Mucosa of rectum (tissue), 2 donors: Measurements from ENCODE around the gene SH2B3.

Experiments used
- H3K27ac ChIP-seq, 2 donors: one replicate each; pipeline ENCODE4 v1.7.0; 2013; ENCODE audit warnings: inconsistent platforms in 2 of 2, low read depth in 2 of 2, low read length in 2 of 2
- H3K27me3 ChIP-seq, 2 donors: one replicate each; pipeline ENCODE4 v1.7.0; 2013; ENCODE audit warnings: low read length in 2 of 2; ENCODE audit not compliant: control insufficient read depth in 2 of 2, insufficient read depth in 2 of 2
- H3K36me3 ChIP-seq, 2 donors: one replicate each; pipeline ENCODE4 v1.7.0; 2013; ENCODE audit warnings: low read length in 2 of 2; ENCODE audit not compliant: control insufficient read depth in 2 of 2, insufficient read depth in 2 of 2
- H3K4me1 ChIP-seq, 2 donors: one replicate each; pipeline ENCODE4 v1.7.0; 2013; ENCODE audit warnings: low read length in 2 of 2, mild to moderate bottlenecking in 1 of 2; ENCODE audit not compliant: control insufficient read depth in 2 of 2, insufficient read depth in 2 of 2
- H3K4me3 ChIP-seq, 2 donors: one replicate each; pipeline ENCODE4 v1.7.0; 2013; ENCODE audit warnings: low read length in 2 of 2
- H3K9ac ChIP-seq, 2 donors: one replicate each; pipeline ENCODE4 v1.7.0; 2013; ENCODE audit warnings: low read length in 2 of 2, low read depth in 1 of 2, mild to moderate bottlenecking in 1 of 2
- H3K9me3 ChIP-seq, 2 donors: one replicate each; pipeline ENCODE4 v1.7.0; 2013; ENCODE audit warnings: low read length in 2 of 2; ENCODE audit not compliant: control insufficient read depth in 2 of 2
- donor health status: healthy.
- donor health status: Normal muscosa, but diverticular disease.

Gene SH2B3

GRCh38 chr12:111405859-111406473, at the start of gene SH2B3:
Gene SH2B3, plus strand, starts transcription at chr12:111405923. Its CDS starts 12,223 bp downstream, at chr12:111418146.
- no peaks in the 10 kb centered on the region for H3K27me3 ChIP-seq
- H3K36me3 ChIP-seq, result no peaks in the 10 kb centered on the region
- peak within 1 kb of the TSS; percentile 81 to 82 for H3K9ac ChIP-seq
- H3K4me3 ChIP-seq, result peak within 1 kb of the TSS; percentile 71 to 80
- H3K27ac ChIP-seq, result peak within 1 kb of the TSS; percentile 77 to 87
- H3K4me1 ChIP-seq, result peaks cover 44 to 57% of the 10 kb centered on the region in 2 donors
- H3K9me3 ChIP-seq, result no peaks in the 10 kb centered on the region

DNA sequence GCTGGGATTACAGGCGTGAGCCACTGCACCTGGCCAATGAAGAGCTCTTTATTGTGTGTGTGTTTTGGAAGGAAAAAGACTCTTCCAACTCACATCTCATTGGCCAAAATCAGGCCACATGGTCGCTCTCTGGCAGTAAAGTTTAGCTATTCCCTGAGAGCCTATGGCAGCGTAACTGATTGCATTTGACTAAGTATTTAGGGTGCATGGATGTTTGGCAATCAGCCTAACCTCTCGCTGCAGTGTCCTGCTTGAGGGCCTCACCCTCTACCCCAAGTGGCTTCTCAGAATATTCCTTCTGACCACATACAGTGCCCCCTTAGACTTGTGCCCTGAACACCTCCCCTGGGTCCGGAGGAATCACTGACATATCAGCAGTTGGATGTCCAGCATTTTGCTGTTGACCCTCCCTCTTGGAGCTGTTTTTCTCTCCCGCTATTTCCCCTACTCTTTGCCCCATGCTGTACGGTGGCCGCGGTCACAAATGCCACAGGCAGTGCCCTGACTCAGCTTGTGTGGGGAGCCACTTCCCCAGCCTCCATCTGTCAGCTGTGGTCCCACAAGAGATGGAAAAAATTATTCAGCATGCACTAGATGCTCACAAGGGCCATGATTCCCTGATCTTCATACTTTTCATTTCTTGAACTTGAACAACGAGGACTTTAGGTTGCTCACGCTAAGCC, 46.4 kb upstream of the SH2B3 start:
- no peaks in the 10 kb centered on the region for H3K4me1 ChIP-seq
- peaks cover 10 to 11% of the 10 kb centered on the region in 2 donors for H3K36me3 ChIP-seq
- H3K27me3 ChIP-seq, result no peaks in the 10 kb centered on the region
- H3K9ac ChIP-seq, result no peak overlapping the region
- H3K9me3 ChIP-seq, result no peaks in the 10 kb centered on the region
- no peak overlapping the region for H3K4me3 ChIP-seq
- H3K27ac ChIP-seq, result no peak overlapping the region

- no peak overlapping the region for H3K9ac ChIP-seq
- H3K9me3 ChIP-seq, result no peaks in the 10 kb centered on the region
- H3K4me1 ChIP-seq, result no peaks in the 10 kb centered on the region
- H3K27ac ChIP-seq, result no peak overlapping the region
- no peaks in the 10 kb centered on the region for H3K27me3 ChIP-seq
- no peak overlapping the region for H3K4me3 ChIP-seq
- H3K36me3 ChIP-seq, result peaks cover 11 to 12% of the 10 kb centered on the region in 2 donors
Measured at GRCh38 chr12:111359914-111360276, 45.8 kb upstream of the SH2B3 start.

DNA sequence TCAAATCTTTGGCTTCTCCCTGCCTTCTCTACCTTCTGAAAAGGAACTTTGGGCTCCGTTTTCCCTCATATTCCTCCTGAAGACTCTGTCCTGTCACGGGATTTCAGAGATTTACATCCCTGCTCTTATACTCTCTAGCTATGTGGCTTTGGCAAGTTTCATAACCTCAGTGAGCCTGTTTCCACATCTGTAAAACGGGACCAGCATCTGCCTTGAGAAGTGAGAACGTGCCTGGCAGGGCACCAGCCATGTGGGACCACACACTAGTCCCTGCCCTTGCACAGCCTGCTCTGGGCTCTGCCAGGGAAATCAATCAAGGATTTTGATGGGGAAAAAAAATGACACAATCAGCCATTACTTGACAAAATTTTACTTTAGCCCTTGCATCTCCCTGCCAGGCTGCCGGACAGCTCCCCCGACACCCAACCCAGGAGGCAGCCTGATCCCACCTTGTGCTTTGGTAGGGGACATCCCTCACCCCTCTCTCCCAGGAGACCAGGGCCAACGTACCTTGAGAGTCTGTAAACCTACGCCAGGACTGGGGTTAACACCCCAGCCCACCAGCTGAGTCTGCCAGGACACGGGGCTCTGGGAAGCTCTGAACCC, 45.3 kb upstream of the SH2B3 start:
- H3K9ac ChIP-seq, result no peak overlapping the region
- H3K36me3 ChIP-seq, result peaks cover 15% of the 10 kb centered on the region in 2 donors
- H3K27me3 ChIP-seq, result no peaks in the 10 kb centered on the region
- no peaks in the 10 kb centered on the region for H3K4me1 ChIP-seq
- no peak overlapping the region for H3K27ac ChIP-seq
- H3K4me3 ChIP-seq, result no peak overlapping the region
- no peaks in the 10 kb centered on the region for H3K9me3 ChIP-seq

DNA sequence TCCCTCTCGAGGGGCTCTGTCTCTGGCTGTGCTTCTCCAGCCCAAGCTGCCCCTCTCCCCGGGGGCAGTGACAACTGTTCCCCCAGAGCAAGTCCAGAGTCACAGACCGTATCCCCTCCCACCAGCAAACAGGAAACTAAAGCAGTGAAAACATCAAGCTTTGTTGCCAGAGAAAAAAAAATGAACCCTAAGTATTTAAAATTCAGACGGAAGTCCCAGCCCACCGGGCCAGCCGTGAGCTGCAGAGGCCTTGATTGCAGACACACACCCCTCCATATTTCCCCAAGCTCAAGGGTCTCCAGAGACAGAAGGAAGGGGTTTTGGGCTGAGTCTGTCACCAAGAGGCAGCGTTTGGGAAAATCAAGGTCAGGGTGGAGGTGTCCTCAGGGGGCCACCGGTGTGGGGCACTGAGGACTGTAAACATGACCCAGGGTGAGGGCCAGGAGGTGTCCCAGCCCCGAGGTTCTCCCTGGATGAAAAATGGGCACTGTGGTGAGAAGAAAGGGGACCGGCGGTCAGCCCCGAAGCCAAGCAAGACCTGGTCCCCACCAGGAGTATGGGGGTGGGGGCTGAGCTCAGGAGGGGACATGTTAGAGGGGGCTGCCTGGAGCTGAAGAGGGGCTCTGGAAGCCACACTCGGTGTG, 44.5 kb upstream of the SH2B3 start:
- H3K27ac ChIP-seq, result no peak overlapping the region
- H3K4me1 ChIP-seq, result no peaks in the 10 kb centered on the region
- H3K9me3 ChIP-seq, result no peaks in the 10 kb centered on the region
- no peaks in the 10 kb centered on the region for H3K27me3 ChIP-seq
- H3K9ac ChIP-seq, result no peak overlapping the region
- no peak overlapping the region for H3K4me3 ChIP-seq
- H3K36me3 ChIP-seq, result peaks cover 18 to 19% of the 10 kb centered on the region in 2 donors

- Histone ChIP-seq H3K36me3 (peaks cover 20 to 21% of the 10 kb centered on the region in 2 donors), H3K9me3 (no peaks in the 10 kb centered on the region), H3K27me3 (no peaks in the 10 kb centered on the region), H3K4me3 (no peak overlapping the region), H3K4me1 (peaks cover 0 to 2% of the 10 kb centered on the region in 2 donors), H3K27ac (no peak overlapping the region), H3K9ac (no peak overlapping the region)
Measured at GRCh38 chr12:111361717-111362576, 43.8 kb upstream of the SH2B3 start.

DNA sequence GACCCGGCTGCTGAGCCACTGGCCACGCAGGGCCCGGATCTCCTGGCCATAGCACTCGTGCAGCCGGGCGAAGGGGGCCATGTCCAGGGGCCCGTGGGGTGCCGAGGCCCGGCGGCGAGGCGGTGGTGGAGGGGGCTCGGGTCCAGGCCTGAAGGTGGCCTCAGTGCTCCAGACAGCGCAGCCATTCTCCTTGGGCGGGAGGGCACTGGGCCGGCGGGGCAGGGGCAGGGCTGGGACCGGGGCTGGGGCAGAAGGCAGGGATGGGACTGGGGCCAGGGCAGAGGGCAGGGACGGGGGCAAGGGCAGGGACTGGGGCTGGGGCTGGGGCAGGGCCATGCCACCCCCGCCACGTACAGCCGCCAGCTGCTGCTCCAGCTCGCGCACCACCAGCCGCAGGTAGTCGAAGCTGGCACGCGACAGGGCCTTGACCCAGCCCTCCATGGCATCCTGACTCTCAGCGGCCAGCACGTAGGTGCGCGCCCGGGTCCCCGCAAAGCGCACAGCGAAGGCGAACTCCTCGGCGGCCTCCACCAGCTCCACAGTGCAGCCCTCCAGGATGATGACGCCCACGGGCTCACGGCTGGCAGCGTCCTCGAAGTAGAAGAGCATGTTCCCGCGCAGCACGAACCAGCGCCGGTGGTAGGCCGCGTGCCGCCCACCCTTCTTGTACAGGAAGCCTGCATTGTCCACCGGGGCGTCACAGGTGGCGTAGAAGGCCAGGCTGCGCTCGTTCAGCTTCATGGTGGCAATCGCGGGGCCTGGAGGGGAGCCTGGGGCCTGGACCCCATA, 42.8 kb upstream of the SH2B3 start:
- peaks cover 20 to 21% of the 10 kb centered on the region in 2 donors for H3K36me3 ChIP-seq
- H3K27me3 ChIP-seq, result no peaks in the 10 kb centered on the region
- no peaks in the 10 kb centered on the region for H3K9me3 ChIP-seq
- H3K4me1 ChIP-seq, result peaks cover 7 to 11% of the 10 kb centered on the region in 2 donors
- no peak overlapping the region for H3K4me3 ChIP-seq
- no peak overlapping the region for H3K9ac ChIP-seq
- H3K27ac ChIP-seq, result no peak overlapping the region

DNA sequence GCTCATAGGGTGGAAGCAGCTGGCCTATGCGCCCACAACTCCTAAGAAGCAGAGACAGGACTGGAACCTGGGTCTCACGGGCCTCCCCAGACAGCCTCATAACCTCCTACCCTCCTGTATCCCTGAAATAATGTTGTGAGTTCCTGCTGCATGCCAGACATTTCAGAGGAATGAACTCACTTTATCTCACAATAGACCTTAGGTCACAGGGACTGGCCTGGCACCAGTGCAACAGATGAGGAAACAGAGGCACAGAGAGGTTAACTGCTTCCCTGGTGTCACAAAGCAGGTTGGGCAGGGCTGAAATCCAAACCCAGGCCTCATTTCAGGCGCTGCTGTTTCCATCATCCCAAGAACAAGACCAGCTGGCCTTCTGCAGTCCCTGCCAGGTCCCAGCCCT, 42.1 kb upstream of the SH2B3 start:
- H3K9ac ChIP-seq, result no peak overlapping the region
- no peak overlapping the region for H3K27ac ChIP-seq
- peaks cover 13 to 16% of the 10 kb centered on the region in 2 donors for H3K4me1 ChIP-seq
- no peaks in the 10 kb centered on the region for H3K27me3 ChIP-seq
- H3K36me3 ChIP-seq, result peaks cover 20 to 21% of the 10 kb centered on the region in 2 donors
- H3K9me3 ChIP-seq, result no peaks in the 10 kb centered on the region
- H3K4me3 ChIP-seq, result no peak overlapping the region

- H3K27me3 ChIP-seq, result no peaks in the 10 kb centered on the region
- H3K4me3 ChIP-seq, result no peak overlapping the region
- H3K4me1 ChIP-seq, result peaks cover 15 to 21% of the 10 kb centered on the region in 2 donors
- peaks cover 20 to 21% of the 10 kb centered on the region in 2 donors for H3K36me3 ChIP-seq
- H3K9ac ChIP-seq, result no peak overlapping the region
- H3K9me3 ChIP-seq, result no peaks in the 10 kb centered on the region
- no peak overlapping the region for H3K27ac ChIP-seq
Measured at GRCh38 chr12:111366075-111366474, 39.6 kb upstream of the SH2B3 start.
